Measurements from ENCODE around the gene CELF1. TPM values are rescaled to one million over a fixed set of nuclear protein-coding genes. Genes with fewer than 3 reads are reported as not detected.
A peak's percentile ranks its signal among the peaks of the same experiment; 100 is the strongest.

The CELF1 gene
- total and polyA plus RNA-seq, 2 of the 13 experiments (the other 11 are each of a cell fraction or from before 2014, with no cell fraction given), result 69.0 to 80.1 TPM

DNA sequence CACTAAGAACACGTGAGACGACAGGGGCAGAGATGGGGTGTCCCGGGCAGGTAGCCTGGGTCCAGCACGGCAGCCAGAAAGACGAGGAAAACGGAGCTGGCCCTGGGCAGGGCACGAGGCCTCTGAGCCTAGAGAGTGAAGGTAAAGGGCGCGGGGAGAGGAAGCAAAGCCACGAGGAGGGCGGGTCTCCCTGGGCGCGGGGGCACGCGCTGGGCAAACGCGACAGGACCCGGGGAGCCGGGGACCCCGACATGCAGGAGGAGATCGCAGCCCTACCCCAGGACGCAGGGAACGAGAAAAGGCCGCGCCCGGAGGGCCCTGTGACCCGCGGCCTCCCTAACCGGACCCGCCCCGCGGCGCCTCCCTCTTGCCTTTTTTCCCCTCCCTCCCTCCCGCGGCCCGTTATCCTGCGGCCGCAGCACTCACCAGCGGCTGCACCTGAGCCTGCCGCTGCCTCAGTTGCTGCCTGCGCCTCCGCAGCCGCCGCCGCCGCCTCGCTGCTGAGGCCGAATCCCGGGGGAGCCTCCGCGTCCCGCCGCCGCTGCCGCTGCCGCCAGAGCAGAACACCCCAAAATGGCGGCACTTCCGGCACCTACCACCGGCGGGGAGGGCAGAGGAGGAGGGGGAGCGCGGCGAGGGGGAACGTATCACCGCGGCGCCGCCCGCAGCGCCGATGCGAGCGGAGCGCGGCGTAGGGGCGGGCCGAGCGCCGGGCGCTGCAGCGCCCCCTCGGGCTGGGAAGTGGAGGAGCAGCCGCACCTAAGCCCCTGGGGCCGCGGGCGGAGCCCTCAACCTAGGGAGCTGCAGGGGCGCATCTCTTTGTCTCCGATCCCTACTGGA is at the start of gene CELF1 (continued):
- TF ChIP-seq GABPB1 (CRISPR knock-in tag; IDR thresholded peaks at IDR 0.05), result peak; percentile 94
- TF ChIP-seq ZFP91 (CRISPR knock-in tag; IDR thresholded peaks at IDR 0.05; ENCODE audit: borderline replicate concordance), result peak; percentile 64; the same call in 1 of the 2 replicates
- no peak for TF ChIP-seq ZNF83 (CRISPR knock-in tag; IDR thresholded peaks at IDR 0.05; ENCODE audit: borderline replicate concordance)
- TF ChIP-seq ZNF644 (CRISPR knock-in tag; IDR thresholded peaks at IDR 0.05; ENCODE audit: low read depth), result peak; percentile 96
- peak; percentile 13; the same call in 1 of the 2 replicates for TF ChIP-seq ARID5B (CRISPR knock-in tag; IDR thresholded peaks at IDR 0.05)
- TF ChIP-seq ZNF337 (CRISPR knock-in tag; IDR thresholded peaks at IDR 0.05; ENCODE audit: borderline replicate concordance, low read depth), result no peak
- TF ChIP-seq XRCC5 (optimal IDR thresholded peaks at IDR 0.05; ENCODE audit: low read length), result peak; percentile 93
- TF ChIP-seq REPIN1 (CRISPR knock-in tag; IDR thresholded peaks at IDR 0.05; ENCODE audit: borderline replicate concordance, low read depth), result 0 out of 2 replicates have a peak, but pooled peaks have one; percentile 12
- TF ChIP-seq GATAD2A (CRISPR knock-in tag; IDR thresholded peaks at IDR 0.05), result no peak
- peak; percentile 82 for TF ChIP-seq ZNF782 (CRISPR knock-in tag; IDR thresholded peaks at IDR 0.05; ENCODE audit: borderline replicate concordance)
- peak; percentile 39; the same call in 1 of the 2 replicates for TF ChIP-seq FOXO1 (CRISPR knock-in tag; IDR thresholded peaks at IDR 0.05)
- peak; percentile 65; the same call in 1 of the 2 replicates for TF ChIP-seq ZNF772 (CRISPR knock-in tag; IDR thresholded peaks at IDR 0.05)
- peak; percentile 86 for TF ChIP-seq SALL2 (CRISPR knock-in tag; IDR thresholded peaks at IDR 0.05)
- TF ChIP-seq HOMEZ (CRISPR knock-in tag; IDR thresholded peaks at IDR 0.05; ENCODE audit: low read depth), result 0 out of 2 replicates have a peak, but pooled peaks have one; percentile 26
- TF ChIP-seq PCBP1 (IDR thresholded peaks at IDR 0.05; ENCODE audit: borderline replicate concordance, low read depth, low read length), result peak; percentile 93
- TF ChIP-seq DR1 (CRISPR knock-in tag; IDR thresholded peaks at IDR 0.05), result peak; percentile 57; the same call in 1 of the 2 replicates
- peak; percentile 67 for TF ChIP-seq TOPORS (CRISPR knock-in tag; IDR thresholded peaks at IDR 0.05)
- TF ChIP-seq ZNF280B (CRISPR knock-in tag; IDR thresholded peaks at IDR 0.05; ENCODE audit: borderline replicate concordance), result no peak; the same call in 1 of the 2 replicates
- TF ChIP-seq ZNF350 (CRISPR knock-in tag; IDR thresholded peaks at IDR 0.05; ENCODE audit: borderline replicate concordance, low read depth), result peak; percentile 52; the same call in 1 of the 2 replicates
- peak; percentile 88 for TF ChIP-seq AGO2 (optimal IDR thresholded peaks at IDR 0.05; ENCODE audit: low read depth, low read length)
